ENCODE measurements around the gene NTRK1.

The NTRK1 gene

GRCh38 chr1:156822680-156823079 lies 38.0 kb upstream of the NTRK1 start:
- CTCF ChIA-PET: interaction anchor here (2.0 to 2.6 kb wide), 4 partner anchors 16 to 133 kb away, joined by 9 to 20 read pairs (median 12); partner anchors contain the start of gene NTRK1
- H3K9me3 ChIP-seq (ENCODE audit: control insufficient read depth, insufficient read depth, low read depth, low read length): no peaks in the 10 kb centered on the region
- H3K27ac ChIP-seq (ENCODE audit: extremely low read depth, low read depth, low read length): no peak overlapping the region
- POLR2A ChIA-PET: interaction anchor here (0.6 to 0.7 kb wide), 3 partner anchors 72 to 145 kb away, joined by 3 to 6 read pairs (median 3); no protein-coding TSS in a partner anchor
- H3K36me3 ChIP-seq (ENCODE audit: control insufficient read depth in 2 of 2, insufficient read depth in 1 of 2, low read length in 2 of 2): no peaks in the 10 kb centered on the region
- TF ChIP-seq ZSCAN16 (tag by site-specific recombination; IDR thresholded peaks at IDR 0.05) (no peak), ZNF624 (tag by site-specific recombination; IDR thresholded peaks at IDR 0.05) (no peak), GFI1B (tag by site-specific recombination; IDR thresholded peaks at IDR 0.05) (no peak), ZEB2 (tag by site-specific recombination; IDR thresholded peaks at IDR 0.05) (no peak), ZNF169 (tag by site-specific recombination; IDR thresholded peaks at IDR 0.05) (no peak), YY1 (tag by site-specific recombination; IDR thresholded peaks at IDR 0.05) (no peak), ZNF404 (tag by site-specific recombination; IDR thresholded peaks at IDR 0.05) (no peak), IKZF3 (tag by site-specific recombination; IDR thresholded peaks at IDR 0.05) (no peak), ZBTB8A (tag by site-specific recombination; IDR thresholded peaks at IDR 0.05) (no peak), ZNF202 (tag by site-specific recombination; IDR thresholded peaks at IDR 0.05; ENCODE audit: borderline replicate concordance) (no peak), ZNF221 (tag by site-specific recombination; IDR thresholded peaks at IDR 0.05; ENCODE audit: borderline replicate concordance) (no peak), HIC1 (tag by site-specific recombination; IDR thresholded peaks at IDR 0.05) (no peak)
- TF ChIP-seq, protein P1, sequence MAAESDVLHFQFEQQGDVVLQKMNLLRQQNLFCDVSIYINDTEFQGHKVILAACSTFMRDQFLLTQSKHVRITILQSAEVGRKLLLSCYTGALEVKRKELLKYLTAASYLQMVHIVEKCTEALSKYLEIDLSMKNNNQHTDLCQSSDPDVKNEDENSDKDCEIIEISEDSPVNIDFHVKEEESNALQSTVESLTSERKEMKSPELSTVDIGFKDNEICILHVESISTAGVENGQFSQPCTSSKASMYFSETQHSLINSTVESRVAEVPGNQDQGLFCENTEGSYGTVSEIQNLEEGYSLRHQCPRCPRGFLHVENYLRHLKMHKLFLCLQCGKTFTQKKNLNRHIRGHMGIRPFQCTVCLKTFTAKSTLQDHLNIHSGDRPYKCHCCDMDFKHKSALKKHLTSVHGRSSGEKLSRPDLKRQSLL (tag by site-specific recombination; IDR thresholded peaks at IDR 0.05): no peak
- TF ChIP-seq, protein P2, sequence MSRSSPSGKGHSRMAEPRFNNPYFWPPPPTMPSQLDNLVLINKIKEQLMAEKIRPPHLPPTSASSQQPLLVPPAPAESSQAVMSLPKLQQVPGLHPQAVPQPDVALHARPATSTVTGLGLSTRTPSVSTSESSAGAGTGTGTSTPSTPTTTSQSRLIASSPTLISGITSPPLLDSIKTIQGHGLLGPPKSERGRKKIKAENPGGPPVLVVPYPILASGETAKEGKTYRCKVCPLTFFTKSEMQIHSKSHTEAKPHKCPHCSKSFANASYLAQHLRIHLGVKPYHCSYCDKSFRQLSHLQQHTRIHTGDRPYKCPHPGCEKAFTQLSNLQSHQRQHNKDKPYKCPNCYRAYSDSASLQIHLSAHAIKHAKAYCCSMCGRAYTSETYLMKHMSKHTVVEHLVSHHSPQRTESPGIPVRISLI (tag by site-specific recombination; IDR thresholded peaks at IDR 0.05): no peak
- TF ChIP-seq, protein P3, sequence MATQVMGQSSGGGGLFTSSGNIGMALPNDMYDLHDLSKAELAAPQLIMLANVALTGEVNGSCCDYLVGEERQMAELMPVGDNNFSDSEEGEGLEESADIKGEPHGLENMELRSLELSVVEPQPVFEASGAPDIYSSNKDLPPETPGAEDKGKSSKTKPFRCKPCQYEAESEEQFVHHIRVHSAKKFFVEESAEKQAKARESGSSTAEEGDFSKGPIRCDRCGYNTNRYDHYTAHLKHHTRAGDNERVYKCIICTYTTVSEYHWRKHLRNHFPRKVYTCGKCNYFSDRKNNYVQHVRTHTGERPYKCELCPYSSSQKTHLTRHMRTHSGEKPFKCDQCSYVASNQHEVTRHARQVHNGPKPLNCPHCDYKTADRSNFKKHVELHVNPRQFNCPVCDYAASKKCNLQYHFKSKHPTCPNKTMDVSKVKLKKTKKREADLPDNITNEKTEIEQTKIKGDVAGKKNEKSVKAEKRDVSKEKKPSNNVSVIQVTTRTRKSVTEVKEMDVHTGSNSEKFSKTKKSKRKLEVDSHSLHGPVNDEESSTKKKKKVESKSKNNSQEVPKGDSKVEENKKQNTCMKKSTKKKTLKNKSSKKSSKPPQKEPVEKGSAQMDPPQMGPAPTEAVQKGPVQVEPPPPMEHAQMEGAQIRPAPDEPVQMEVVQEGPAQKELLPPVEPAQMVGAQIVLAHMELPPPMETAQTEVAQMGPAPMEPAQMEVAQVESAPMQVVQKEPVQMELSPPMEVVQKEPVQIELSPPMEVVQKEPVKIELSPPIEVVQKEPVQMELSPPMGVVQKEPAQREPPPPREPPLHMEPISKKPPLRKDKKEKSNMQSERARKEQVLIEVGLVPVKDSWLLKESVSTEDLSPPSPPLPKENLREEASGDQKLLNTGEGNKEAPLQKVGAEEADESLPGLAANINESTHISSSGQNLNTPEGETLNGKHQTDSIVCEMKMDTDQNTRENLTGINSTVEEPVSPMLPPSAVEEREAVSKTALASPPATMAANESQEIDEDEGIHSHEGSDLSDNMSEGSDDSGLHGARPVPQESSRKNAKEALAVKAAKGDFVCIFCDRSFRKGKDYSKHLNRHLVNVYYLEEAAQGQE (tag by site-specific recombination; IDR thresholded peaks at IDR 0.05): no peak
- no peak overlapping the region for H3K4me3 ChIP-seq (ENCODE audit: low read depth, low read length)
- no peaks in the 10 kb centered on the region for H3K4me1 ChIP-seq (ENCODE audit: control insufficient read depth, insufficient read depth, low read length)

GRCh38 chr1:156823210-156823790 lies 37.4 kb upstream of the NTRK1 start:
- Histone ChIP-seq H3K9me3 (ENCODE audit: control insufficient read depth, insufficient read depth, low read depth, low read length) (no peaks in the 10 kb centered on the region), H3K27ac (ENCODE audit: extremely low read depth, low read depth, low read length) (no peak overlapping the region), H3K4me1 (ENCODE audit: control insufficient read depth, insufficient read depth, low read length) (no peaks in the 10 kb centered on the region), H3K36me3 (ENCODE audit: control insufficient read depth in 2 of 2, insufficient read depth in 1 of 2, low read length in 2 of 2) (no peaks in the 10 kb centered on the region), H3K4me3 (ENCODE audit: low read depth, low read length) (no peak overlapping the region)
- ChIA-PET CTCF (interaction anchor here (2.0 to 2.6 kb wide), 2 partner anchors 37 to 67 kb away, joined by 9 to 12 read pairs; partner anchors contain the start of gene NTRK1), POLR2A (interaction anchor here (1.2 kb wide), 1 partner anchor 94 kb away, joined by 3 read pairs; the partner anchor contains the start of gene ISG20L2)
- TF ChIP-seq ZNF24 (tag by site-specific recombination; IDR thresholded peaks at IDR 0.05): no peak
- TF ChIP-seq ZNF488 (tag by site-specific recombination; IDR thresholded peaks at IDR 0.05): no peak
- TF ChIP-seq ZNF558 (tag by site-specific recombination; IDR thresholded peaks at IDR 0.05): no peak
- peak; percentile 45 for TF ChIP-seq PRDM10 (tag by site-specific recombination; IDR thresholded peaks at IDR 0.05)
- TF ChIP-seq ZNF23 (tag by site-specific recombination; IDR thresholded peaks at IDR 0.05; ENCODE audit: borderline replicate concordance): no peak
- no peak for TF ChIP-seq ZNF391 (tag by site-specific recombination; IDR thresholded peaks at IDR 0.05; ENCODE audit: borderline replicate concordance, low read depth)
- TF ChIP-seq ZNF184 (tag by site-specific recombination; IDR thresholded peaks at IDR 0.05): no peak

All from HEK293 (cell line).